Activated CD4-positive, alpha-beta T cell treated with anti-CD3 and anti-CD28 coated beads, Interleukin-2, amount 10 ng/mL, durations not matched to agents 7 days and 5 days (primary cell): ENCODE measurements around the gene SPECC1L. TPM values are rescaled to one million over a fixed set of nuclear protein-coding genes. Genes with fewer than 3 reads are reported as not detected.

Experiments used
- CTCF ChIA-PET: fragments of 350-600 bp; sonication (Branson Sonifier 250); formaldehyde crosslinking; loops from one replicate; lab custom pipeline; 2021; ENCODE audit warnings: antibody characterized with exemption; lab: Charles Lee
- POLR2A ChIA-PET: fragments of 350-600 bp; sonication (Branson Sonifier 250); formaldehyde crosslinking; loops from one replicate; lab custom pipeline; 2021; ENCODE audit warnings: antibody characterized with exemption; lab: Charles Lee
- DNase-seq: peaks from one replicate; pipeline ENCODE4 v3.0.0-alpha.2; 2020
- H3K27ac Mint-ChIP-seq: one replicate; pipeline ENCODE4 v1.8.0; 2021; ENCODE audit warnings: mild to moderate bottlenecking, moderate library complexity, mixed read lengths
- H3K27me3 Mint-ChIP-seq: one replicate; pipeline ENCODE4 v1.8.0; 2021; ENCODE audit warnings: mixed read lengths
- H3K36me3 Mint-ChIP-seq: one replicate; pipeline ENCODE4 v1.8.0; 2021; ENCODE audit warnings: low read depth, mixed read lengths
- H3K4me1 Mint-ChIP-seq: one replicate; pipeline ENCODE4 v1.8.0; 2021; ENCODE audit warnings: mixed read lengths
- H3K4me3 Mint-ChIP-seq: one replicate; pipeline ENCODE4 v1.8.0; 2021; ENCODE audit warnings: mild to moderate bottlenecking, moderate library complexity, mixed read lengths
- H3K9me3 Mint-ChIP-seq: one replicate; pipeline ENCODE4 v1.8.0; 2021; ENCODE audit warnings: mixed read lengths
- total RNA-seq, 2 experiments: library from RNA; stranded (reverse); gene quantifications; one replicate each; pipeline ENCODE4 v1.2.3, GENCODE V29; 2021

Gene SPECC1L
- total RNA-seq, 2 experiments from 2014 or later = 53.1 to 59.5 TPM

- ChIA-PET CTCF (interaction anchor here (0.8 to 1.8 kb wide), 4 partner anchors 9 to 99 kb away, joined by 3 to 5 read pairs (median 3); no protein-coding TSS in a partner anchor), POLR2A (no interaction called here)
- no peak for DNase-seq
- H3K4me1 Mint-ChIP-seq = peaks cover 11% of the 10 kb centered on the region
- no peaks in the 10 kb centered on the region for H3K27me3 Mint-ChIP-seq
- no peak overlapping the region for H3K4me3 Mint-ChIP-seq
- H3K9me3 Mint-ChIP-seq = peaks cover 2% of the 10 kb centered on the region
- H3K27ac Mint-ChIP-seq = no peak overlapping the region
- peaks cover 20% of the 10 kb centered on the region for H3K36me3 Mint-ChIP-seq
Measured at GRCh38 chr22:24446260-24446611, 175.6 kb downstream of the SPECC1L start.

- Mint-ChIP-seq H3K4me3 (no peak overlapping the region), H3K27me3 (no peaks in the 10 kb centered on the region), H3K27ac (no peak overlapping the region), H3K36me3 (no peaks in the 10 kb centered on the region), H3K4me1 (peaks cover 2% of the 10 kb centered on the region), H3K9me3 (peaks cover 3% of the 10 kb centered on the region)
- ChIA-PET CTCF (interaction anchor here (0.9 to 1.0 kb wide), 2 partner anchors 12 to 13 kb away, joined by 3 to 5 read pairs; no protein-coding TSS in a partner anchor), POLR2A (no interaction called here)
- no peak for DNase-seq
Measured at GRCh38 chr22:24450610-24451009, 180.0 kb downstream of the SPECC1L start.

- H3K4me1 Mint-ChIP-seq = peaks cover 2% of the 10 kb centered on the region
- no peaks in the 10 kb centered on the region for H3K27me3 Mint-ChIP-seq
- H3K27ac Mint-ChIP-seq = no peak overlapping the region
- DNase-seq = no peak
- no peaks in the 10 kb centered on the region for H3K36me3 Mint-ChIP-seq
- no peak overlapping the region for H3K4me3 Mint-ChIP-seq
- H3K9me3 Mint-ChIP-seq = peaks cover 3% of the 10 kb centered on the region
- CTCF ChIA-PET = no interaction called here
- POLR2A ChIA-PET = no interaction called here
Measured at GRCh38 chr22:24451162-24451561, 180.5 kb downstream of the SPECC1L start.

- H3K4me3 Mint-ChIP-seq = no peak overlapping the region
- H3K27me3 Mint-ChIP-seq = no peaks in the 10 kb centered on the region
- H3K9me3 Mint-ChIP-seq = peaks cover 3% of the 10 kb centered on the region
- H3K36me3 Mint-ChIP-seq = no peaks in the 10 kb centered on the region
- ChIA-PET CTCF (interaction anchor here (0.8 kb wide), 1 partner anchor 10 kb away, joined by 3 read pairs; no protein-coding TSS in a partner anchor), POLR2A (no interaction called here)
- DNase-seq = no peak
- H3K4me1 Mint-ChIP-seq = peaks cover 2% of the 10 kb centered on the region
- H3K27ac Mint-ChIP-seq = no peak overlapping the region
Measured at GRCh38 chr22:24453853-24454252, 183.2 kb downstream of the SPECC1L start.

GRCh38 chr22:24455039-24455438, 184.4 kb downstream of the SPECC1L start:
- Mint-ChIP-seq H3K4me3 (no peak overlapping the region), H3K27me3 (no peaks in the 10 kb centered on the region), H3K27ac (no peak overlapping the region), H3K36me3 (no peaks in the 10 kb centered on the region), H3K9me3 (peaks cover 3% of the 10 kb centered on the region), H3K4me1 (peaks cover 9% of the 10 kb centered on the region)
- POLR2A ChIA-PET = no interaction called here
- CTCF ChIA-PET = interaction anchor here (0.7 to 1.5 kb wide), 2 partner anchors 38 to 297 kb away, joined by 3 to 4 read pairs; no protein-coding TSS in a partner anchor
- no peak for DNase-seq

- DNase-seq = no peak
- CTCF ChIA-PET = interaction anchor here (0.8 to 1.6 kb wide), 4 partner anchors 9 to 39 kb away, joined by 3 read pairs; no protein-coding TSS in a partner anchor
- Mint-ChIP-seq H3K27me3 (no peaks in the 10 kb centered on the region), H3K27ac (no peak overlapping the region), H3K4me1 (peaks cover 11% of the 10 kb centered on the region), H3K36me3 (no peaks in the 10 kb centered on the region), H3K9me3 (peaks cover 3% of the 10 kb centered on the region), H3K4me3 (no peak overlapping the region)
- POLR2A ChIA-PET = no interaction called here
Measured at GRCh38 chr22:24455751-24456426, 185.3 kb downstream of the SPECC1L start.

GRCh38 chr22:24457894-24458420, 187.3 kb downstream of the SPECC1L start:
- Mint-ChIP-seq H3K27ac (no peak overlapping the region), H3K9me3 (no peaks in the 10 kb centered on the region), H3K27me3 (no peaks in the 10 kb centered on the region), H3K4me1 (peaks cover 12% of the 10 kb centered on the region), H3K36me3 (no peaks in the 10 kb centered on the region), H3K4me3 (no peak overlapping the region)
- ChIA-PET CTCF (no interaction called here), POLR2A (no interaction called here)
- no peak for DNase-seq

GRCh38 chr22:24459911-24460310, 189.3 kb downstream of the SPECC1L start:
- peaks cover 12% of the 10 kb centered on the region for H3K4me1 Mint-ChIP-seq

GRCh38 chr22:24460418-24461089, 189.9 kb downstream of the SPECC1L start:
- no peaks in the 10 kb centered on the region for H3K9me3 Mint-ChIP-seq
- no peak overlapping the region for H3K4me3 Mint-ChIP-seq
- no peak for DNase-seq
- POLR2A ChIA-PET = no interaction called here
- H3K4me1 Mint-ChIP-seq = peaks cover 14% of the 10 kb centered on the region
- peak overlapping the region; percentile 57 for H3K27ac Mint-ChIP-seq
- H3K36me3 Mint-ChIP-seq = no peaks in the 10 kb centered on the region
- CTCF ChIA-PET = interaction anchor here (0.7 to 1.4 kb wide), 5 partner anchors 9 to 38 kb away, joined by 3 to 5 read pairs (median 4); no protein-coding TSS in a partner anchor
- H3K27me3 Mint-ChIP-seq = no peaks in the 10 kb centered on the region

More at GRCh38 chr22:24459911-24460310, 189.3 kb downstream of the SPECC1L start:
- ChIA-PET CTCF (interaction anchor here (1.3 to 1.4 kb wide), 2 partner anchors 10 to 13 kb away, joined by 4 to 5 read pairs; no protein-coding TSS in a partner anchor), POLR2A (no interaction called here)
- Mint-ChIP-seq H3K27ac (no peak overlapping the region), H3K9me3 (no peaks in the 10 kb centered on the region), H3K36me3 (no peaks in the 10 kb centered on the region), H3K27me3 (no peaks in the 10 kb centered on the region), H3K4me3 (no peak overlapping the region)
- DNase-seq = no peak

- H3K27me3 Mint-ChIP-seq = no peaks in the 10 kb centered on the region
- H3K27ac Mint-ChIP-seq = no peak overlapping the region
- no peaks in the 10 kb centered on the region for H3K9me3 Mint-ChIP-seq
- ChIA-PET POLR2A (interaction anchor here (0.6 kb wide), 1 partner anchor 11 kb away, joined by 3 read pairs; no protein-coding TSS in a partner anchor), CTCF (interaction anchor here (0.6 to 1.0 kb wide), 4 partner anchors 13 to 93 kb away, joined by 3 to 4 read pairs (median 4); no protein-coding TSS in a partner anchor)
- H3K4me1 Mint-ChIP-seq = peaks cover 14% of the 10 kb centered on the region
- H3K36me3 Mint-ChIP-seq = no peaks in the 10 kb centered on the region
- no peak for DNase-seq
- no peak overlapping the region for H3K4me3 Mint-ChIP-seq
Measured at GRCh38 chr22:24463071-24463760, 192.6 kb downstream of the SPECC1L start.

- Mint-ChIP-seq H3K4me1 (peaks cover 6% of the 10 kb centered on the region), H3K27ac (no peak overlapping the region), H3K27me3 (no peaks in the 10 kb centered on the region), H3K36me3 (no peaks in the 10 kb centered on the region), H3K4me3 (no peak overlapping the region), H3K9me3 (no peaks in the 10 kb centered on the region)
- no peak for DNase-seq
- ChIA-PET CTCF (interaction anchor here (1.0 to 1.1 kb wide), 2 partner anchors 11 to 21 kb away, joined by 3 read pairs; no protein-coding TSS in a partner anchor), POLR2A (no interaction called here)
Measured at GRCh38 chr22:24465566-24465965, 194.9 kb downstream of the SPECC1L start.

GRCh38 chr22:24465975-24466374, 195.3 kb downstream of the SPECC1L start:
- no peak overlapping the region for H3K4me3 Mint-ChIP-seq
- no peak for DNase-seq
- POLR2A ChIA-PET = no interaction called here
- H3K9me3 Mint-ChIP-seq = no peaks in the 10 kb centered on the region
- H3K27ac Mint-ChIP-seq = no peak overlapping the region
- CTCF ChIA-PET = interaction anchor here (0.6 to 1.1 kb wide), 5 partner anchors 10 to 55 kb away, joined by 3 to 4 read pairs (median 3); no protein-coding TSS in a partner anchor
- H3K27me3 Mint-ChIP-seq = no peaks in the 10 kb centered on the region
- H3K4me1 Mint-ChIP-seq = peaks cover 2% of the 10 kb centered on the region
- no peaks in the 10 kb centered on the region for H3K36me3 Mint-ChIP-seq
